Ecto neural progenitor cell (in vitro differentiated cells): Measurements from ENCODE around the gene LUC7L3.
"Not testable (repeated sequence)": the region's sequence is repeated elsewhere in the genome, so short reads cannot be mapped to it uniquely, and the experiment has no call there.

Experiments used
- DNase-seq: peaks from one replicate; pipeline ENCODE4 v3.0.0-alpha.2; 2018; ENCODE audit warnings: low spot score

LUC7L3 gene

DNA sequence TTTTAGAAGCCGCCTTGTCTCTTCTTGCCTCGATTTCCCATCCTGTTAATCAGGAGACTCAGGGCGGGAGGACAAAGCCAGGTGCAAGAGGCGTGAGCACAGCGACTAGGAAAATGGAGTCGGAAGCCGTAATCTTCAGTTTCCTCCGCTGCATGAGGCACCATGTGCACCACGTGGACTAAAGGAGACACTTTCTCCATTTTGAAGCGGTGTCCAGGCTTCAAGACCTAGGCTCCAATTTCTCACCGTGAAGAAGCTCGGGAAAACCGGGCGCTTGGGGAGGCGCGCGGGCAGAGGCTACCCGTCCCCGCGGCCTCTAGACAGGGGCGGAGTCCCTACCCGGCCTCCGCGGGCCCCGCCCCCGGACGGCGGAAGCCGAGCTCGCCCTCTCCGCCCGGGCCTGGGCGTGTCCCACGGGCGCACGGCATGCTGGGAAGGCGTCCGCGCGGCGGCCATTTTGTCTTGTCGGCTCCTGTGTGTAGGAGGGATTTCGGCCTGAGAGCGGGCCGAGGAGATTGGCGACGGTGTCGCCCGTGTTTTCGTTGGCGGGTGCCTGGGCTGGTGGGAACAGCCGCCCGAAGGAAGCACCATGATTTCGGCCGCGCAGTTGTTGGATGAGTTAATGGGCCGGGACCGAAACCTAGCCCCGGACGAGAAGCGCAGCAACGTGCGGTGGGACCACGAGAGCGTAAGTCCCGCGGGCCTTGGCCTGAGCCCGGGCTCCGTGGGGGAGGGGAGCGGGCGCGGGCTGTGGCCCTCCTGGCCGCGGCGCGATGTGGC, at the start of gene LUC7L3:
Gene LUC7L3 (plus strand): TSS at position 460 of the 780 bp plus-strand sequence. CDS start 130 bp downstream, at position 590.
- DNase-seq: peak; percentile 99

- no peak for DNase-seq
Measured at GRCh38 chr17:50672071-50672470, 47.3 kb upstream of the LUC7L3 start.

- no peak for DNase-seq
Measured at GRCh38 chr17:50672831-50673551, 46.4 kb upstream of the LUC7L3 start.

- no peak for DNase-seq
Measured at GRCh38 chr17:50675190-50675589, 44.2 kb upstream of the LUC7L3 start.

GRCh38 chr17:50675627-50676026, 43.8 kb upstream of the LUC7L3 start:
- no peak for DNase-seq

DNA sequence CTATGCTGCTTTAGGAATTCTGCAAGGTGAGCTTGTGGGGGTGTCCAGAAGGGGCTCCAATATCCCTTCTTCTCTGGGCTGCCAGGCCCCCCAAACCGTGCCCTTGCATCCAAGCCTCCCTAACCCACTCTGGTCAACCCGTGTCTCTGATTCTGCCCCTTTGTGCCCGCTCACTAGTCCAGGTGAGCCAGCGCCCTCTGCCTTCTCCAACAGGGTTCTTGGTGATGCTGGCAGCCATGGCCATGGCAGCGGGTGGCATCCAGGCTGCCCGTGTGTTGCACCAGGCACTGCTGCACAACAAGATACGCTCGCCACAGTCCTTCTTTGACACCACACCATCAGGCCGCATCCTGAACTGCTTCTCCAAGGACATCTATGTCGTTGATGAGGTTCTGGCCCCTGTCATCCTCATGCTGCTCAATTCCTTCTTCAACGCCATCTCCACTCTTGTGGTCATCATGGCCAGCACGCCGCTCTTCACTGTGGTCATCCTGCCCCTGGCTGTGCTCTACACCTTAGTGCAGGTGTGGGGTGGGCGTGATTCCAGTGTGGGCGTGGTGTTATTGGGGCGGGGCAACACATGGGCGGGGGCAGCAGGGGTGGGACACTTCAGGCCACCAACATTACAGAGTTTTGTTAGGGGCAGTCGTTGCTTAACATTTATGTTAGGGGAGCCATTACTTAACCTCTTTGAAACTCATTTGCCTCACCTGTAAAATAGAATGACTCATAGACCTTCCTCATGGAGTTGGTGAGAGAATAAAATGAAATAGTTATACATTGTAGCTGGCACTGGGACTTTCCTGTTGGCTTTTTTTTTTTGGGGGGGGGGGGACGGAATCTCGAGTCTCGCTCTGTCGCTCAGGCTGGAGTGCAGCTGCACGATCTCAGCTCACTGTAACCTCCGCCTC, 43.1 kb upstream of the LUC7L3 start:
- DNase-seq: no peak

- DNase-seq: no peak
Measured at GRCh38 chr17:50677851-50678375, 41.5 kb upstream of the LUC7L3 start.

GRCh38 chr17:50679008-50679544, 40.3 kb upstream of the LUC7L3 start:
- no peak for DNase-seq

GRCh38 chr17:50680126-50680525, 39.3 kb upstream of the LUC7L3 start:
- DNase-seq: no peak

DNA sequence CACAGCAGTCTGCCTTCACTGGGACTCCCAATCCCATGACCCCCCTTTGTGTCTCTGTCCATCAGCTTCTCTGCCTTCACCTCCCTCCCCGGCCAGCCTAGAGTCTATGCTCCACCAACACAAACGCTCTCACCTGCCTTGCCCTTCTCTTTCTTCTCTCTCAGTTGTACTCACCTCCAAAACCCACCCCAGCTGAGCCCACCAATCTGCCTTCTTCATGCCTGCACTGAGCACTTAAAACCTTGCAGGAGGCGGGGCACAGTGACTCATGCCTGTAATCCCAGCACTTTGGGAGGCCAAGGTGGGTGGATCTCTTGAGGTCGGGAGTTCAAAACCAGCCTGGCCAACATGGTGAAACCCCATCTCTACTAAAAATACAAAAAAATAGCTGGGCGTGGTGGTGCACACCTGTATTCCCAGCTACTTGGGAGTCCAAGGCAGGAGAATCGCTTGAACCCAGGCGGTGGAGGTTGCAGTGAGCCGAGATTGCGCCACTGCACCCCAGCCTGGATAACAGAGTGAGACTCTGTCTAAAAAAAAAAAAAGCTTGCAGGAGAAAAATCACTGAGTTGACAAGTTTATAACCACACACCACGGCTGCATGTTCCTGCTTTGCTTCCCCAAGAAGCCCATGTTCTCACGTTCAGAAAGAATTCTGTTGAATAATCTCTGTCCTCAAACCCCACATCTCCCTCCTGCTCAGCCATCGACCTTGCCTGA, 38.7 kb upstream of the LUC7L3 start:
- DNase-seq: not testable (repeated sequence)

- no peak for DNase-seq
Measured at GRCh38 chr17:50681263-50682200, 37.9 kb upstream of the LUC7L3 start.

- no peak for DNase-seq
Measured at GRCh38 chr17:50682441-50682840, 37.0 kb upstream of the LUC7L3 start.

DNA sequence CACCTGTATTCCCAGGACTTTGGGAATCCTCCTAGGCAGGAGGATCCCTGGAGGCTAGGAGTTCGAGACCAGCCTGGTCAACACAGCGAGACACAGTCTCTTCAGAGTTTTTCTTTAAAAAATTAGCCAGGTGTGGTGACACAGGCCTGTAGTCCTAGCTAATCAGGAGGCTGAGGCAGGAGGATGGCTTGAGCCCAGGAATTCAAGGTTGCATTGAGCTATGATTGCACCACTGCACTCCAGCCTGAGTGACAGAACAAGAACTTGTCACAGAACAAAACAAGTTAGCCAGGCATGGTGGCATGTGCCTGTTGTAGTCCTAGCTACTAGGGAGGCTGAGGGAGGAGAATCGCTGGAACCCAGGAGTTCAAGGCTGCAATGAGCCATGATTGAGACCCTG, 36.5 kb upstream of the LUC7L3 start:
- DNase-seq: no peak

DNA sequence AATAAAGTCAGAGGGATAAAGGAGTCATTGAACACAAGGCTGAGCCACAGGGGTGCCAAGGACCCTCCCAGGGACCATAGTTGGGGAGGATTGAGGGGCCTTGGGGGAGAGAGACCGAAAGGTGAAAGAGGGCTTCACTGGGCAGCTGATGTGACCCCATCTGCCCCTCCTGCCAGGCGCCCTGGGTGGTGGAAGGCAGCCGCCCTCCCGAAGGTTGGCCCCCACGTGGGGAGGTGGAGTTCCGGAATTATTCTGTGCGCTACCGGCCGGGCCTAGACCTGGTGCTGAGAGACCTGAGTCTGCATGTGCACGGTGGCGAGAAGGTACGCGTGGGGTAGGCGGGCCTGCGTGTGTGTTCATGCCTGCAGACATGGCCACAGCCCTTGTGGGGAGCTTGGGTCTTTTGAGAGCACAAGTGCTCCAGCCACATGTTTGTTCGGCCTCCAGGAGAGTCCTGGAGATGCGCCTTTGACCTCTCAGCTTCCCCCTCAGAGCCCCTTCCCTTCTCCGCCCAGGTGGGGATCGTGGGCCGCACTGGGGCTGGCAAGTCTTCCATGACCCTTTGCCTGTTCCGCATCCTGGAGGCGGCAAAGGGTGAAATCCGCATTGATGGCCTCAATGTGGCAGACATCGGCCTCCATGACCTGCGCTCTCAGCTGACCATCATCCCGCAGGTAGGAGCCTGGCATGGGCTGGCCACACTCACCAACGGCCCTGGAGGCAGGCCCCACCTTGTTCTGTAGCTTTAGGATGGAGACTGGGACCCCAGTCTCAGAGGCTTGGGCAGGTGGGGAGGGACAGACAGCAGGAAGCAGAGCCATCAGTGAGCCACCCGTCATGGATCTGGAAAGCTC, 35.7 kb upstream of the LUC7L3 start:
- no peak for DNase-seq

DNA sequence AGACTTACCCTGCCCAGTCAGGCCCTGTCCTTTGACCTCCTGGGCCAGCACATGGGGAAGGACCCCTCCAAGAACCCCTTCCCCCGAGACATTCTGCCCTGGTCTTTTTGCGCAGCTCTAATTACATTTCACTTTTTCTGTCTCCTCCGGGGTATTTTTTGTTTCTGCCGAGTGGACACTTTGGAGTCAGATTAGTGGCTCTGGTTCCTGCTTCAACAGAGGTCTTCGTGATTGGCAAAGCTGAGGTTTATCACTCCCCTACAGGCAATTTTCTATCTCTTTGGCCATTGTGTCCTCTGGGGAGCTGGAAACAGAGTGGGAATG, 35.2 kb upstream of the LUC7L3 start:
- no peak for DNase-seq

GRCh38 chr17:50684612-50685333, 34.6 kb upstream of the LUC7L3 start:
- peak; percentile 59 for DNase-seq

GRCh38 chr17:50685334-50685665, 34.1 kb upstream of the LUC7L3 start:
- no peak for DNase-seq

- no peak for DNase-seq
Measured at GRCh38 chr17:50685691-50686493, 33.5 kb upstream of the LUC7L3 start.
